Measurements from ENCODE around the gene BSG.
"Not testable (repeated sequence)": the region's sequence is repeated elsewhere in the genome, so short reads cannot be mapped to it uniquely, and the experiment has no call there.

BSG gene

DNA sequence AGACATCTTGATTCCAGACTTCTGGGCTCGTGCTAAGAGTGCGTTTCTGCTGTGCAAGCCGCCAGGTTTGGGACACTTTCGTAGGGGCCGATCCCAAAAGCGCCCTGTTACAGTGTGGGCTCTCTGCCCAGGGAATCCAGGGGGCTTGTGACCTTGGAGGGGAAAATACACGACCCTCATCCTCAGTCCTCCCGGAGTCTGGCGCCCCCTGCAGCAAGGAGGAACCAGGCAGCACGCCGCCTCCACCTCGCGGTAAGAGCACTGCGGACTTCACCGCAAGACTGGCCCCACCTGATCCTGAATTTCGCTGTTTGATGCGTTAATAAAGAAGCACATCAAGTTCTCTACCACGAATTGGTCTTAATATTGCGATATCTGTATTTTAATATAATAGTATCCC lies 55.8 kb downstream of the BSG start:
- no peak for DNase-seq (ENCODE audit: low read depth, low spot score)
- no peak overlapping the region for H3K4me3 ChIP-seq (ENCODE audit: low read length)

DNA sequence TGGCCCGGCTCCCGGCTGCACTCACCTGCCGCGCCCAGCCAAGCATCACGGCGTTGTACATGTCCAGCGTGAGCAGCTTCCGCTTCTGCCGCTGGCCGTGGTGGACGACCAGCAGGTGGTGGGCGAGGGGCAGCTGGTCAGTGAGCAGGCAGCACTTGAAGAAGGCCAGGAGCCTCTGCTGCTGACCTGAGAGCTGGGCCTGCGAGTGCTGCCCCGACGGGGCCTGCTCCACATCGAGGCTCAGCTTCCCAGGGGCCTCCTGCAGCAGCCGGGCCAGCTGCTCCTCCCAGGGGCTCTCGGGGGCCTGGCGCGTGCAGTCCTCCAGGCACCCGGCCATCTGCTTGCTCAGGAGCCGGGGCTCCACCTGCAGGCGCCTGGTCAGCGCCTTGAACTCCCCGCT lies 57.1 kb downstream of the BSG start:
- not testable (repeated sequence) for H3K4me3 ChIP-seq (ENCODE audit: low read length); DNase-seq (ENCODE audit: low read depth, low spot score)

DNA sequence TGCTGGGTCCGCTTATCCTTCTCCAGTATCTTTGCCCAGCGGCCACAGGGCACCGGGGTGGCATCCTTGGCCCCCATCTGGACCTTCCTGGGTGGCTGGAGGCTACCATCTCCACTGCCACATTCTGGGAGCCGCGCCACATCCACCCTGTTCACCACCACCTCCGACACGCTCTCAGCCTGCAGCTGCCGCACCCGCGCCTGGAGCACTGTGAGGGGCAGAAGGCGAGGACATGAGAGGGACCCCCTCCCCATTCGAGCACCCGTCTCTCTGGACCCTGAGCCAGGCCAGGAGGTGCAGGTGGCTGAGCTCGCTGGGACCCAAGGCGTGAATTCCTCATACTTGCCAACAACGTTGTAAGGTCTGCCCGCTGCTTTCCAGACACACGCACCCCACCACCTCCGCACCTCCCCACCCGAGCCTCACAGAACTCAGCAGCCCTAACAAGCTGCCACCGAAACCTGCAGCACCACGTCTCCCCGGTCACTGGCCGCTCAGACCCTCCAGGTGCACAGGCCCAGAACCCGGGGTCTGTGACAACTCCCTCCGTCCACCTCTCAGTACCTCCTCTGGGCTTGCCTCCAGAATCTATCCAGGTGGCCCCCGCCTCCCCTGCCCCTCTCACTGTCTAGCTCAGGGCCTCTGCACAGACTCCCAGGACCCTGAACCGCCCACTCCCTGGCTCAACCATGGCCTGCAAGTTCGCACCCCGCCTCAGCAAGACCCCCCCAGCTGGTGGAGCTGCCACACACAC lies 57.7 kb downstream of the BSG start:
- DNase-seq (ENCODE audit: low read depth, low spot score): no peak
- H3K4me3 ChIP-seq (ENCODE audit: low read length): no peak overlapping the region

DNA sequence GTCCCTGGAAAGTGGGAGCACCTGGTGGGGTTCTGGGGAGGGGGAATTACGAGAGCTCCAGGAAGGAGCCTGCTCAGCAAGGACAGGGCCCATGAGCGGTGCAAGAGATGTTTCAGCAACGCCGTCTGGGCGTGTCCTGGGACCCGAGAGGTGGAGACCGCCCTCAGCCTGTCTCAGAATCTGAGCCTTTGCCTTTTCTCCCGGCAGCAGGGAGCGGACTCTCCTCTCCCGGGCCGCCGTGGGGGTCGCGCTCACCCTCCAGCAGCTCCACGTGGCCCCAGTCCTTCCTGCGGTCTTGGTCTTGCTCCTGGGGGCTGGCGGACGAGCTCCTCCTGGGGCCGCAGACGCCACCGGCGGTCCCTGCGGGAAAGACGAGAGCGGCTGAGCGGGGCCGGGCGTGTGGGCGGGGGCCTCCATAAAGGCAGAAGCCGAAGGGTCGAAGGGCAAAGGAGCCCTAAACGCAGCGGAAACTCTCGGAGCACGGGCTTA lies 60.2 kb downstream of the BSG start:
- H3K4me3 ChIP-seq (ENCODE audit: low read length): peak overlapping the region; percentile 94
- DNase-seq (ENCODE audit: low read depth, low spot score): no peak

Data from Jurkat, Clone E6-1 (cell line).